COR-L47 (cell line): ENCODE data around the gene POU2AF3.
"Not testable (repeated sequence)": the region's sequence is repeated elsewhere in the genome, so short reads cannot be mapped to it uniquely, and the experiment has no call there.

Experiments
- DNase-seq: peaks from one replicate; lab custom pipeline; 2025; lab: John Stamatoyannopoulos, UW

POU2AF3 gene, protein sequence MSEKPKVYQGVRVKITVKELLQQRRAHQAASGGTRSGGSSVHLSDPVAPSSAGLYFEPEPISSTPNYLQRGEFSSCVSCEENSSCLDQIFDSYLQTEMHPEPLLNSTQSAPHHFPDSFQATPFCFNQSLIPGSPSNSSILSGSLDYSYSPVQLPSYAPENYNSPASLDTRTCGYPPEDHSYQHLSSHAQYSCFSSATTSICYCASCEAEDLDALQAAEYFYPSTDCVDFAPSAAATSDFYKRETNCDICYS

DNA sequence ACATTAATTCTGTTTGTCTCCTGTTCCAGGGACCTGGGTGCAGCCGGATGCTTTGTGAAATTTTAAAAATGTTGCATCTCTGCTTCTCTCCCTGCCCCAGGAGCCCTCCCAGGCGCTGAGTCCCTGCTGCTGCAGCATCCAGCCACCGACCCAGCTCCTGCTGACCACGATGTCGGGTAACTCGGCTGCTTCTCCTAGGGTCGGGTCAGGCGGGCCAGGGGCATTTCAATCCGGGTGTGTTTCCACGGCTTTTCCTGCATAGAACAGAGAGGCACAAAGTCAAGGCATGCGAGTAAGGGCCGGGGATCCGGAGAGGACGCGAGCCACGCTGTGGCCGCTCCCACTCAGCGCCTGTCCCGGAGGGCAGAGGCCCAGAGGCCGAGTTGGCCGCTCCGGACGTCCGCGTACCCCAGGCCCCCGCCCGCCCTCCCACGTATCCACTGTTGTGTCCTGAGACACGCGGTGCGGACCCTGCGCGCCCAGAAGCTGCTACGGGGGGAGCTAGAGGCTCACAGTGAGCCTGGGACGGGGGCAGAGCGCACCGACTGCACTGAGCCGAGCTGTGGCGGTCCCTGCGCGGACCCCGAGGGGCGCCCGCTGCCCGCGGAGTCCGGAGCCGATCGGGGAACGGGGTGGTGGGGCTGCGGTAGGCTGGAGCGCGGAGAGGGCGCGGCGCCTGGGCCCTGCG is at the start of gene POU2AF3:
TSS of gene POU2AF3 (plus strand) at position 134 of the 688 bp plus-strand sequence. CDS start at position 170, 36 bp downstream.
- DNase-seq = no peak

GRCh38 chr11:111250936-111251335 is 47.4 kb upstream of the POU2AF3 start:
- DNase-seq = no peak

- DNase-seq = no peak
Observed at GRCh38 chr11:111253131-111253530, 45.2 kb upstream of the POU2AF3 start.

- no peak for DNase-seq
Observed at GRCh38 chr11:111253630-111254029, 44.7 kb upstream of the POU2AF3 start.

DNA sequence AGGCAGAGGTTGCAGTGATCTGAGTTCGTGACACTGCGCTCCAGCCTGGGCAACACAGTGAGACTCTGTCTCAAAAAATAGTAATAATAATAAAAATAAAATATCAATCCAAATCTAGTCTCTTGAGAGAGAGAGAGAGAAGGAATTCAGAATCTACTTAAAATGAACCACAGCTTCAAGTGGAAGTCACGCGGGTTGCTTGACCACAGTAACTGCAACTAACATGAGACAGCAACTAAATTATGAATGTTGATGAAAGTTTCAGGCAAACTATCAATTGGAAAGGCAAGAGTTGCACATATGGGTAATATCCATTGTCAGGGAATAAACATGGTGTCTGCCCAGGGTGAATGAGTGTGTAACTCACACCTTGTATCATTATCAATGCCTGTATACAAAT is 40.3 kb upstream of the POU2AF3 start:
- DNase-seq = no peak

DNA sequence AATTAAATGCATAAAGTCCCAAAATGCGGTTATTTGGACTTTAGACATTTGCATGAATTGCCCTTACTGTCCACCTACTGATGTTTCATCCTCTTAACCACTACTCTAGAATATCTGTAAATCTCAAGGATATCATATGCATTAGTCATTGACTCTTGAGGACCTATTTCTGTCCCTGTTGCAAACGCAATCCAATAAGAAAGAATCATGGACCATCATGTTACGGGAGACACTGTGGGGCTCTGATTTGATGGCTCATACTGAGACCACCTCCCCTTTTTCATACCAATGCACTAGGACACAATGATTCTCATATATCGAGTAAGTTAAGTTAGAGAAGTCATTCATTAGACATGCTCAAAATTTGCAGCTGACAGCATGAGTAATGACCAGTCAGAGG is 38.5 kb upstream of the POU2AF3 start:
- no peak for DNase-seq

DNA sequence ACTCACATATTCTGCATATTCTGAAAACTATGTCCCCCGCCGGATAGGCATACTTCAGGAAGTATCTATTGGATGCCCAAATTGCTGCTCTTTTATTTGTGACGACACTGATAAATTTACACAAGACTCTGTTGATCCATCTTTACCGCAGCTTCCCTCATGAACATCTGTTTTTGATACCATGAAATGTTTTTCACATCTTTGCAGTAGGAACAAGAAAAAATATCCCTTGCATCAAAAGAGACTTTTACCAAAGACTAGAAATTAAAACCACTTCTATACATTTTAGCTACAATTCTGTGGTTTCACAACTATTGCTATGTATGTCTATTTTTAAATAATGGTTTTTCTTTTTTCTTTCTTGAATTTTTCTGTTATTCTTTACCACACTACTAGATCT is 37.5 kb upstream of the POU2AF3 start:
- DNase-seq = no peak

GRCh38 chr11:111264646-111265045 is 33.7 kb upstream of the POU2AF3 start:
- DNase-seq = no peak

- DNase-seq = no peak
Observed at GRCh38 chr11:111265421-111265820, 32.9 kb upstream of the POU2AF3 start.

DNA sequence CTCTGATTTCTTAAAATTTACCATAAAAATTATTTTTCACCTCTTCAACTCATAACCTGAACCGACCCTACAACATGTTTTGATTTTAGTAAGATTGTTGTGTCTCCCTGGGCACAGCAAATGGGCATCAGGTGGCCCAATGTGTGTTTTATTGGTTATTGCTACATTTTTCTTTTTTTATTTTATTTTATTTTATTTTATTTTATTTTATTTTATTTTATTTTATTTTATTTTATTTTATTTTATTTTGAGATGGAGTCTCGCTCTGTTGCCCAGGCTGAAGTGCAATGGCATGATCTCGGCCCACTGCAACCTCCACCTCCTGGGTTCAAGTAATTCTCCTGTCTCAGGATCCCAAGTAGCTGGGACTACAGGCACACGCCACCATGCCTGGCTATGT is 30.0 kb upstream of the POU2AF3 start:
- not testable (repeated sequence) for DNase-seq

DNA sequence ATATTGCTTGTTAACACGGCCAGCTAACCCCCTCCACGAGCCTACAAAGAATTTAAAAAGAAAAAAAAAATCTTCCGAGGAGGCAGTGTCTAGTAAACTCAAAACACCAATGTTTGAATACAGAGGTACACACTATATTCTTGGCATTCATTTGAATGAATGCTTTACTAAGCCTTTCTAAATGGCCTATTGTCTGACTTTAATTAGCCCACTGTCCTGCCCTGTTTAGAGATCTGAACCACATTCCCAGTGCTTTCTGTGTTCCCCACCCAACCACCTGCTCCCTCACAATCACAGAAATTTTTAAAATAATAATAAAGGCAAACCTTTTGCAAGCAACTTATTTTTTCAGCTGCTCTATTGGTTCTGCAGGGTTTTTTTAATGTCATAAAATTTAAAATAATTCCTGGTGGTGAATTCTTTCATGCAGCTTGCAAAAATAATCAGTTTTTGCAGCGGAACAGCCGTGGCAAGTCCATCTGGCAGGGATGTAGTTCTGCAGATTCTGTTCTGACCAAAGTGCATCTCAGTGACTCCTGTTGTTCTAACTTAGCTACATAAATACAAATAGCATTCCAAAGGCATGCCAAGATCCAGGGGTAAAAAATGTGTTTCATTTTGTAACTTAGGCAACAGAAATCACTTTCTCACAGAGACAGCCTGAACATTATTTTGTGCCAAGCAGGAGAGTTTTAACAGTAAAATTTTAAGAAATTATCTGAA is 29.0 kb upstream of the POU2AF3 start:
- DNase-seq = no peak

- DNase-seq = no peak
Observed at GRCh38 chr11:111272420-111272819, 25.9 kb upstream of the POU2AF3 start.

DNA sequence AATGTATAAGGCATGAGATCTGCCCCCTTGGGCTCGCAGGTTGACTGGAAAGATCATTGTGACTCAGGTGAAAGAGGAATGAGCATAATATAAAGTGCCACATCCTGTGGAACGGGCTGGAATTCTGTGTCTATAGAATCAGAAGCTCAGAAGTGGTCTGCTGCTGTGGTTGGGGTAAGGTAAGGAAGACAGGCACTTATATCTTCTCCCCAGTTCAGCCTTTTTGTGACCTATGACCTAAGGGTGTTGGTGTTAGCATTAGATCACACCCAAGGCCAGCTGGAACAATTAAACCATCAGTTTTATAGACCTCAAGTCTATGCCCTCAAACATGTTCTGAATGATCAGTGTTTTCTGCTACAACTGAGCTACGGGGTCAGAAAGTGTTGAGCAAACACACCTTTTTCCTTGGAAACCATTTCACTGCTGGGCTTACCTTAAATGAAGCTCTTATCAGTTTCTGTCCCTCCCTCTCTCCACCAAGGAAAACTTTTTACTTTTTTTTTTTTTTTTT is 15.7 kb upstream of the POU2AF3 start:
- no peak for DNase-seq

DNA sequence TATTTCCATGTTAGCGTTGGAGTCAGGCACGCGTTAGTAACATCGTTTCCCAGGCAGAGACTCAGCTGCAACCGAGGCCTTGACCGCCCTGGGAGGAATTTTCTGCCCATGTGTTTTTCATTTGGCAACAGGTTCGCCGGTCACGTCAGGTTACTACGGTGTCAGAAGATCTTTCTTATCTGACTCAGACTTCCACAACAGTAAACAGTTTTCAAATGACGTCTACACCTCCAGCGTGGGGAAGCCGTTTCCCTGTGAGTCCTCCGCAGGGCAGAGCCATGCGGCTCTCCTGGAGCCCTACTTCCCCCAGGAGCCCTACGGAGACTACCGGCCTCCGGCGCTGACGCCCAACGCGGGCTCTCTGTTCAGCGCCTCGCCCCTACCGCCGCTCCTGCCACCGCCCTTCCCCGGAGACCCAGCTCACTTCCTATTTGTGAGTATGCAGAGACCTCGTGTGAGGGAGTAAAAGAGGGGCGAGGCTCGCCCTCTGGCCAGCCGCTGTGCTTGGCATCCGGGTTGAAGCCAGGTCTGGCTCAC is 14.3 kb upstream of the POU2AF3 start:
- no peak for DNase-seq

GRCh38 chr11:111285189-111286091 is 12.9 kb upstream of the POU2AF3 start:
- DNase-seq = no peak

DNA sequence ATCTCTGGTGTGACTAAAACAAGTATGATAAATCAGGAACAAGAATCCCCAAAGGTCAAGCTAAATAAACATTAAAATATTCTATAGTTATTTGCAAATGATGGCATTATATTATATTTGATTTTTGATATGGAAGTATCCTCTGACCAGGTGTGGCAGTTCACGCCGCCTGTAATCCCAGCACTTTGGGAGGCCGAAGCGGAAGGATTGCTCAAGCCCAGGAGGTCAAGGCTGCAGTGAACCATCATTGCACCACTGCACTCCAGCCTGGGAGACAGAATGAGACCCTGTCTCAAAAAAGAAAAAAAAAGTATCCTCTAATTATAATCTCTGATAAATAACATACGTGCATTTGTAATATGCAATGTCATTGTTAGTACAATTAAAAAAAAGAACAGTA is 6.6 kb upstream of the POU2AF3 start:
- no peak for DNase-seq

- not testable (repeated sequence) for DNase-seq
Observed at GRCh38 chr11:111292408-111292807, 5.9 kb upstream of the POU2AF3 start.

DNA sequence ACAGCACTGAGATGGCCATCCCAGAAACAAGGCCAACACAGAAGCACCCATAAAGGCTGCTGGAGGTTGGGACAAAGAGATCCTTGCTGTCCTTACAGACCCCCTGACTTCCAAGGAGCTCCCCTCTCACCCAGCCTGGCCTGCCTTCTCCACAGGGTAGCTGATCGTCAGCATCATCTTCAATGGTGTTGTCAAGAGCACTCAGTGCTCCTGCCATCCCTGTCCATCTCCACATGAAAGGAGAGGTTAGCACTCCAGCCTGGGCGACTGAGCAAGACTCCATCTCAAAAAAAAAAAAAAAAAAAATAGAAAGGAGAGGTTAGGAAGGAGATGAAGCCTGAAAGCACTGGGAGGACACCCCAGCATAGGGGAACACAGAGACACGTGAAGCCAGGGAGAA is 2.1 kb upstream of the POU2AF3 start:
- no peak for DNase-seq

GRCh38 chr11:111297696-111298095 is 650 bp upstream of the POU2AF3 start:
- DNase-seq = no peak

GRCh38 chr11:111299101-111300026 is 1.0 kb downstream of the POU2AF3 start:
- DNase-seq = no peak
